Spleen (tissue), 11 donors: Measurements from ENCODE around the gene ABCA13. TPM values are rescaled to one million over a fixed set of nuclear protein-coding genes. Genes with fewer than 3 reads are reported as not detected.

Source experiments
- DNase-seq: peaks from one replicate; pipeline ENCODE4 v3.0.0-alpha.2; 2020
- H3K27ac ChIP-seq, 8 donors: fragments of 200-600 bp; sonication (generic) in 7 of 8; 1 replicate in 4 of 8; 2 replicates in 4 of 8; pipeline versions ENCODE4 v1.5.0 to v1.8.0; 2016 to 2021; ENCODE audit warnings: inconsistent platforms in 4 of 8, mild to moderate bottlenecking in 4 of 8, moderate library complexity in 1 of 8
- H3K27me3 ChIP-seq, 7 donors: fragments of 200-600 bp; sonication (generic) in 6 of 7; replicated peaks in 1 of 7; 1 replicate in 4 of 7; 2 replicates in 3 of 7; pipeline versions ENCODE4 v1.5.0 to v1.8.0; 2016 to 2021; ENCODE audit warnings: inconsistent platforms in 3 of 7, mild to moderate bottlenecking in 1 of 7
- H3K36me3 ChIP-seq, 6 donors: fragments of 200-600 bp; sonication (generic) in 5 of 6; 1 replicate in 4 of 6; 2 replicates in 2 of 6; pipeline versions ENCODE4 v1.5.0 to v1.8.0; 2016 to 2021; ENCODE audit warnings: inconsistent platforms in 2 of 6
- H3K4me1 ChIP-seq, 6 donors: fragments of 200-600 bp; sonication (generic) in 5 of 6; 1 replicate in 3 of 6; 2 replicates in 3 of 6; pipeline versions ENCODE4 v1.5.0 to v1.8.0; 2016 to 2021; ENCODE audit warnings: inconsistent platforms in 3 of 6
- H3K4me3 ChIP-seq, 8 donors: fragments of 200-600 bp; sonication (generic) in 7 of 8; 1 replicate in 4 of 8; 2 replicates in 4 of 8; pipeline versions ENCODE4 v1.5.0 to v1.8.0; 2016 to 2021; ENCODE audit warnings: inconsistent platforms in 4 of 8, mild to moderate bottlenecking in 4 of 8, moderate library complexity in 2 of 8
- H3K9me3 ChIP-seq, 8 donors: fragments of 200-600 bp; sonication (generic) in 7 of 8; 1 replicate in 4 of 8; 2 replicates in 4 of 8; pipeline versions ENCODE4 v1.5.0 to v1.8.0; 2016 to 2021; ENCODE audit warnings: inconsistent platforms in 4 of 8
- CTCF ChIP-seq, 11 experiments: fragments of 200-600 bp in 7 of 11; fragments of 450-650 bp in 4 of 11; sonication (generic) in 4 of 11; IDR thresholded peaks in 8 of 11; conservative IDR thresholded peaks in 3 of 11; 1 replicate in 7 of 11; 2 replicates in 4 of 11; pipeline versions ENCODE4 v1.4.0 to v1.8.0; 2016 to 2021; ENCODE audit warnings: antibody characterized with exemption in 11 of 11, inconsistent platforms in 4 of 11, mild to moderate bottlenecking in 1 of 11
- POLR2A ChIP-seq, 3 donors: fragments of 450-650 bp; IDR thresholded peaks; one replicate each; pipeline ENCODE4 v1.5.1; 2017; ENCODE audit warnings: antibody characterized with exemption in 3 of 3, mild to moderate bottlenecking in 1 of 3
- POLR2AphosphoS5 ChIP-seq, 3 donors: sonication (generic); formaldehyde crosslinking; IDR thresholded peaks; one replicate each; pipeline ENCODE4 v1.5.1; 2017; ENCODE audit warnings: antibody characterized with exemption in 3 of 3
- WGBS, 5 donors: extraction: QIAGEN DNeasy Blood & Tissue Kit in 3 of 5; methylation state at CpG; one replicate each; pipeline versions ENCODE4 v1.1.5 to v1.1.7; 2013 to 2018; 5-methylcytosine and 5-hydroxymethylcytosine counted together
- intact Hi-C: fragments of 100-400 bp; cut with DNase I; formaldehyde crosslinking; loops from one replicate; pipeline ENCODE4 v1.15.0; 2023; ENCODE audit warnings: low total_unique reads
- polyA plus RNA-seq, 3 donors: library from polyadenylated mRNA; stranded (reverse); fragments of 200-250 nt; gene quantifications; one replicate each; pipeline ENCODE4 v1.2.1, GENCODE V29; 2013
- total RNA-seq, 7 donors: library from RNA; depleted of rRNA in 3 of 7; stranded (reverse); fragments of >200 nt in 3 of 7; fragmentation: NEBNext Ultra II Directional in 4 of 7; extraction: Animal tissue kit (Norgen Biotek cat#: 25700) in 4 of 7; gene quantifications; one replicate each; pipeline versions ENCODE4 v1.1.0 to v1.2.1, GENCODE V29; 2016 to 2021
- donor health status: healthy with polysubstance abuse.
- donor health status: DM: no; HTN: no; CAD: no; lungs with moderate emphysema.
- donor health status: DM: no; HTN: no; CAD: no.
- donor health status: Bipolar disorder and iron deficiency.
- donor health status: healthy.
- donor health status: DM: no; HTN: no; CAD: no.
- donor health status: DM: yes; HTN: yes; CAD: no.

ABCA13 gene
- total and polyA plus RNA-seq, 10 donors: 0.02 to 19.0 (median 1.8) TPM

- 72 to 85% (median 75%) methylated on average over 6 of the region's 6 CpGs for WGBS, 5 donors
- TF ChIP-seq POLR2A (IDR thresholded peaks at IDR 0.05) (no peak), POLR2AphosphoS5 (IDR thresholded peaks at IDR 0.05) (no peak), CTCF (IDR thresholded peaks at IDR 0.05 in 8 of 11, conservative IDR thresholded peaks at IDR 0.05 in 3 of 11) (no peak)
Measured at GRCh38 chr7:48426331-48426965, 255.2 kb downstream of the ABCA13 start.

GRCh38 chr7:48426966-48427555, 255.8 kb downstream of the ABCA13 start:
- TF ChIP-seq POLR2AphosphoS5 (IDR thresholded peaks at IDR 0.05) (no peak), CTCF (IDR thresholded peaks at IDR 0.05 in 8 of 11, conservative IDR thresholded peaks at IDR 0.05 in 3 of 11) (no peak), POLR2A (IDR thresholded peaks at IDR 0.05) (no peak)
- intact Hi-C loops: no loop called here
- no peaks in the 10 kb centered on the region for H3K4me1 ChIP-seq
- peaks cover 0 to 11% (median 0%) of the 10 kb centered on the region in 6 donors for H3K36me3 ChIP-seq
- no peaks in the 10 kb centered on the region for H3K9me3 ChIP-seq
- no peaks in the 10 kb centered on the region for H3K27me3 ChIP-seq
- H3K27ac ChIP-seq: no peak overlapping the region
- no peak for DNase-seq
- 64 to 86% (median 75%) methylated on average over 5 of the region's 5 CpGs for WGBS, 5 donors
- no peak overlapping the region for H3K4me3 ChIP-seq

More at GRCh38 chr7:48426331-48426965, 255.2 kb downstream of the ABCA13 start:
- Histone ChIP-seq H3K4me3 (no peak overlapping the region), H3K27me3 (no peaks in the 10 kb centered on the region), H3K4me1 (no peaks in the 10 kb centered on the region), H3K36me3 (peaks cover 0 to 11% (median 0%) of the 10 kb centered on the region in 6 donors), H3K9me3 (no peaks in the 10 kb centered on the region), H3K27ac (no peak overlapping the region)
- intact Hi-C loops: no loop called here
- no peak for DNase-seq

GRCh38 chr7:48427671-48428070, 256.4 kb downstream of the ABCA13 start:
- Histone ChIP-seq H3K36me3 (peaks cover 0 to 11% (median 0%) of the 10 kb centered on the region in 6 donors), H3K4me3 (no peak overlapping the region), H3K27ac (no peak overlapping the region), H3K9me3 (no peaks in the 10 kb centered on the region), H3K4me1 (no peaks in the 10 kb centered on the region), H3K27me3 (no peaks in the 10 kb centered on the region)
- no peak for DNase-seq
- intact Hi-C loops: no loop called here
- no peak for TF ChIP-seq POLR2AphosphoS5 (IDR thresholded peaks at IDR 0.05)
- TF ChIP-seq POLR2A (IDR thresholded peaks at IDR 0.05): no peak
- no peak for TF ChIP-seq CTCF (IDR thresholded peaks at IDR 0.05 in 8 of 11, conservative IDR thresholded peaks at IDR 0.05 in 3 of 11)
- WGBS, 5 donors: 81 to 92% (median 88%) methylated on average over 5 of the region's 5 CpGs

GRCh38 chr7:48428091-48428684, 256.9 kb downstream of the ABCA13 start:
- H3K9me3 ChIP-seq: no peaks in the 10 kb centered on the region
- WGBS, 5 donors: 63 to 82% (median 78%) methylated on average over 3 of the region's 3 CpGs
- intact Hi-C loops: no loop called here

More at GRCh38 chr7:48428091-48428684, 256.9 kb downstream of the ABCA13 start:
- H3K27me3 ChIP-seq: no peaks in the 10 kb centered on the region
- H3K4me3 ChIP-seq: no peak overlapping the region
- no peak for DNase-seq
- H3K36me3 ChIP-seq: peaks cover 0 to 11% (median 0%) of the 10 kb centered on the region in 6 donors
- TF ChIP-seq POLR2A (IDR thresholded peaks at IDR 0.05) (no peak), POLR2AphosphoS5 (IDR thresholded peaks at IDR 0.05) (no peak), CTCF (IDR thresholded peaks at IDR 0.05 in 8 of 11, conservative IDR thresholded peaks at IDR 0.05 in 3 of 11) (no peak)
- no peaks in the 10 kb centered on the region for H3K4me1 ChIP-seq
- no peak overlapping the region for H3K27ac ChIP-seq
